Glomerular endothelial cell (primary cell): ENCODE data around the gene HACE1. TPM values are rescaled to one million over a fixed set of nuclear protein-coding genes. Genes with fewer than 3 reads are reported as not detected.
A peak's percentile ranks its signal among the peaks of the same experiment; 100 is the strongest.
"Not testable (repeated sequence)": the region's sequence is repeated elsewhere in the genome, so short reads cannot be mapped to it uniquely, and the experiment has no call there.

Experiments
- DNase-seq: peaks from one replicate; pipeline ENCODE4 v3.0.0-alpha.2; 2011; ENCODE audit warnings: low read depth, low spot score; ENCODE audit errors: extremely low read depth
- total RNA-seq: library from RNA; depleted of rRNA; stranded (reverse); fragments of >200 nt; gene quantifications from 2 replicates; pipeline ENCODE4 v1.2.3, GENCODE V29; 2015

HACE1 gene
- total RNA-seq, 1 donor from 2014 or later, result 11.9 TPM

GRCh38 chr6:104836479-104837020, 23.2 kb downstream of the HACE1 start:
- not testable (repeated sequence) for DNase-seq

DNA sequence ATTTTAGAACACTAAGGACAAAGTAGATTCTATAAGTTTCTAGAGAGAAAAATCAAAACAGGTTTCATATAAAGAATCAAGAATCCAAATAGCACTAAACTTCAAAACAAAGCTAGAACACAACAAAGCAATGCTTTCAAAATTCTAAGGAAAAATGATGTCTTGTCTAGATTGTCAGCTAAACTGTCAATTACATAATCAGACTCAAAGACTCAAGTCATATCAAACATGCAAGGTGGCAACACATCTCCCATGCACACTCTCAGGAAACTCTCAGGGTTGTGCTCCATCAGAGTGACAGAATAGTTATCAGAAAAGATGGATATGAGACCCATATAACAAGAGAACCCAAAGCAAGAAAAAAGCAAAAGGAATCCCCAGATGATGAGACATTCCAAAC, 23.9 kb downstream of the HACE1 start:
- DNase-seq, result no peak

DNA sequence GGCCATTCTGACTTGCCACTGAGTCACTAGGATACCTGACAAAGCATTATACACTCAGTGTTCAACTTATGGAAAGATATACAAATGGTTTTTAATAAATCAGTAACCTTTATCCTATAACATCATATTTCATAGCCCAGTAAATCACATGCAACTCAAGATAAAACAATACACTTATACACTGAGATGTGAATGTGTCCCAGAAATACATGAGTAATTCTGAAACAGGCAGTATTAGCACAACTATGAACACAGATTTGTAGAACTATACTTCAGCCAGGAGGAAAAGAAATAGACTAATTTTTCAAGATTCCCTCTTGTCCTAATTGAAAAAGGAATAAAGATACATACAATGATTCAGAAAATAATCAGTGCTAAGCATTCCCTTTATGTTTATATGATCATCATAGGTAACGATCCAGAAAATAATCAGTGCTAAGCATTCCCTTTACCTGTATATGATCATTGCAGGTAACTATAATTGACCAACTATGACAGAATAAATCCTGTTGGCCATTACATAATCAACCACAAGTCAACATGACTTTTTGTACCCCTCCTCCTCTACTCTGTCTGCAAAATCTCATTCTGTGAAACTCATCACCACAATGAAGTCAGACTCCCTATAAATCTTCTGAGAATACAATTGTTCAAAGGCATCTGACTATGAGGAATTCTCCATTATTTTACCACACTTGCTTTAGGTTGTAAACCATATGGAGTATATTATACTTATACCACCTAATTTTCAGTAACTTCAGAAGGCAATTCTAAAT, 30.3 kb downstream of the HACE1 start:
- no peak for DNase-seq

GRCh38 chr6:104828478-104828877, 31.2 kb downstream of the HACE1 start:
- DNase-seq, result no peak

DNA sequence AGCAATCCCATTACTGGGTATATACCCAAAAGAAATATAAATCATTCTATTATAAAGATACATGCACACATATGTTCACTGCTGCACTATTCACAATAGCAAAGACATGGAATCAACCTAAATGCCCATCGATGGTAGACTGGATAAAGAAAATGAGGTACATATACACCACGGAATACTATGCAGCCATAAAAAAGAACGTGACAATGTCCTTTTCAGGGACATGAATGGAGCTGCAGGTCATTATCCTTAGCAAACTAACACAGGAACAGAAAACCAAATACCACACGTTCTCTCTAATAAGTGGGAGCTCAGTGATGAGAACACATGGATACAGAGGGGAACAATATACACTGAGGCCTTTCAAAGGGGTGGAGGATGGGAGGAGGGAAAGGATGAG, 38.9 kb downstream of the HACE1 start:
- DNase-seq, result not testable (repeated sequence)

- no peak for DNase-seq
Measured at GRCh38 chr6:104816125-104816524, 43.6 kb downstream of the HACE1 start.

GRCh38 chr6:104814743-104815142, 45.0 kb downstream of the HACE1 start:
- DNase-seq, result no peak

- DNase-seq, result no peak
Measured at GRCh38 chr6:104813552-104813951, 46.2 kb downstream of the HACE1 start.

- DNase-seq, result no peak
Measured at GRCh38 chr6:104809116-104809515, 50.6 kb downstream of the HACE1 start.

DNA sequence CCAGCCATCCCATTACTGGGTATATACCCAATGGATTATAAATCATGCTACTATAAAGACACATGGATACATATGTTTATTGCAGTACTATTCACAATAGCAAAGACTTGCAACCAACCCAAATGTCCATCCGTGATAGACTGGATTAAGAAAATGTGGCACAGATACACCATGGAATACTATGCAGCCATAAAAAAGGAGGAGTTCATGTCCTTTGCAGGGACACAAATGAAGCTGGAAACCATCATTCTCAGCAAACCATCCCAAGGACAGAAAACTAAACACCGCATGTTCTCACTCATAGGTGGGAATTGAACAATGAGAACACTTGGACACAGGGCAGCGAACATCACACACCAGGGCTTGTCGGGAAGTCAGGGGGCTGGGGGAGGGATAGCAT, 54.4 kb downstream of the HACE1 start:
- not testable (repeated sequence) for DNase-seq

- no peak for DNase-seq
Measured at GRCh38 chr6:104799134-104799657, 60.5 kb downstream of the HACE1 start.

- no peak for DNase-seq
Measured at GRCh38 chr6:104796031-104796785, 63.5 kb downstream of the HACE1 start.

GRCh38 chr6:104795363-104795762, 64.4 kb downstream of the HACE1 start:
- no peak for DNase-seq

DNA sequence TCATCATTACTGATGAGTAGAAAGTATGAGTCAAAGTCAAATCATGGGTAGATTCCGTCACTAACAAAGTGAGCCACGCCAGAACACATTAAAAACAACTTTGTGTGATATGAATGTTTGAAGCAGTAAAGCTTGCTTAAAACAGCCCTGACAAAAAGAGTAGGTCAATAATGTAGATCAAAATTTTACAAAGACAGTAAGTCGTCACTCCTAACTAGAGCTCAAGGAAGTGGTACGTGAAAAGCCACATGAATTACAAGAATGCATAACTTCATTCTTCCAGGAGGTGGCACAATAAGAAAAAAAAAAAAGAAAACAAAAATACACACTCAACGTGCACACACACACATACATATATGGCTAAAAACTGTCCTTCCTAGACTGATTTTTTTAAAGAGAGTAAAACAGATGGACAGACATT, 69.9 kb downstream of the HACE1 start:
- DNase-seq, result no peak

DNA sequence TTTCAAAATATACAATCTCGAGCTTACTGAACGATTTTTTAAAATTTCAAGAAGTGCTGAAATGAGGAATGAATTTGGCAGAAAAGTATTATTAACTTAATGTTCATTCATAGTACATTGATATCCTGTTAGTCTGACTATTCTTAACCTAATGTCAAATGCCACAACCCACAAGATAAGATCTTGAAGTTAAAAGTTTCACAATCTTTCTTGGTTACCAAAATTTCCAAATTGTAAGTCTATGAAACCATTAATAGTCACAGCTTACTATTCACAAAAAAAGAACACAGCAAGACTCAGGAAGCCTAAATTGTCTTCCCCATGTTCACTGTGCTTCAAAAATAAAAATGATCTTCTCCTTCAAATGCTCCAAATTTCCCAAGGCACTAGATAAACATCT, 71.3 kb downstream of the HACE1 start:
- no peak for DNase-seq

- DNase-seq, result no peak
Measured at GRCh38 chr6:104787305-104787704, 72.4 kb downstream of the HACE1 start.

GRCh38 chr6:104784884-104785283, 74.8 kb downstream of the HACE1 start:
- DNase-seq, result no peak

GRCh38 chr6:104771258-104771832, 88.4 kb downstream of the HACE1 start:
- DNase-seq, result peak; percentile 39

- no peak for DNase-seq
Measured at GRCh38 chr6:104768906-104769305, 90.8 kb downstream of the HACE1 start.

GRCh38 chr6:104766595-104766994, 93.1 kb downstream of the HACE1 start:
- DNase-seq, result no peak

DNA sequence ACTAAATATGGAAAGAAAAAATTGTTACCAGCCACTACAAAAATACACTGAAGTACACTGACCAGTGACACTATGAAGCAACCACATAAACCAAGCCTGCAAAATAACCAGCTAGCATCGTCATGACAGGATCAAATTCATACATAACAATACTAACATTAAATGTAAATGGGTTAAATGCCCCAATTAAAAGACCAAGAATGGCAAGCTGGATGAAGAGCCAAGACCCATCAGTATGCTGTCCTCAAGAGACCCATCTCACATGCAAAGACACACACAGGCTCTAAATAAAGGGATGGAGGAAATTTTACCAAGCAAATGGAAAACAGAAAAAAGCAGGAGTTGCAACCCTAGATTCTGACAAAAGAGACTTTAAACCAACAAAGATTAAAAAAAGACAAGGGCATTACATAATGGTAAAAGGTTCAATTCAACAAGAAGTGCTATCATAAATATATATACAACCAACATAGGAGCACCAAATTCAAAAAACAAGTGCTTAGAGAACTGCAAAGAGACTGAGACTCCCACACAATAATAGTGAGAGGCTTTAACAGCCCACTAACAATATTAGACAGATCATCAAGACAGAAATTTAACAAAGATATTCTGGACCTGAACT, 104.8 kb downstream of the HACE1 start:
- no peak for DNase-seq
